ENCODE data around the gene SLC15A3. TPM values are rescaled to one million over a fixed set of nuclear protein-coding genes. Genes with fewer than 3 reads are reported as not detected.

SLC15A3 gene
- total RNA-seq, result 23.1 TPM

GRCh38 chr11:60951904-60952741 is at the start of gene SLC15A3:
Gene SLC15A3, minus strand, starts transcription at chr11:60952176. Its CDS starts 625 bp downstream, at chr11:60951551.
- Histone ChIP-seq H3K27me3 (no peaks in the 10 kb centered on the region), H3K4me1 (peaks cover 27% of the 10 kb centered on the region), H3K4me3 (peak within 1 kb of the TSS; percentile 56 to 75), H3K36me3 (no peaks in the 10 kb centered on the region), H3K27ac (peak within 1 kb of the TSS; percentile 91), H3K9me3 (no peaks in the 10 kb centered on the region)
- TF ChIP-seq CTCF (IDR thresholded peaks at IDR 0.05), result no peak
- TF ChIP-seq POLR2AphosphoS5 (IDR thresholded peaks at IDR 0.05; ENCODE audit: insufficient read depth in 1 of 2, low read depth in 1 of 2), result peak; percentile 34 to 47
- intact Hi-C loops (cut with DNase I), result no loop called here
- DNase-seq (ENCODE audit: extremely low spot score in 2 of 2), result no peak

- DNase-seq (ENCODE audit: extremely low spot score in 2 of 2), result no peak
- Histone ChIP-seq H3K36me3 (no peaks in the 10 kb centered on the region), H3K4me3 (no peak overlapping the region), H3K27me3 (no peaks in the 10 kb centered on the region), H3K27ac (no peak overlapping the region), H3K4me1 (no peaks in the 10 kb centered on the region), H3K9me3 (no peaks in the 10 kb centered on the region)
- intact Hi-C loops (cut with DNase I), result no loop called here
- no peak for TF ChIP-seq POLR2A (IDR thresholded peaks at IDR 0.05)
- no peak for TF ChIP-seq CTCF (IDR thresholded peaks at IDR 0.05)
- TF ChIP-seq POLR2AphosphoS5 (IDR thresholded peaks at IDR 0.05; ENCODE audit: insufficient read depth in 1 of 2, low read depth in 1 of 2), result no peak
These were observed 48.5 kb upstream of the SLC15A3 start for GRCh38 chr11:61000426-61000825.

- no peak for TF ChIP-seq CTCF (IDR thresholded peaks at IDR 0.05)
- TF ChIP-seq POLR2AphosphoS5 (IDR thresholded peaks at IDR 0.05; ENCODE audit: insufficient read depth in 1 of 2, low read depth in 1 of 2), result no peak
- TF ChIP-seq POLR2A (IDR thresholded peaks at IDR 0.05), result no peak
- Histone ChIP-seq H3K9me3 (no peaks in the 10 kb centered on the region), H3K4me3 (no peak overlapping the region), H3K27ac (no peak overlapping the region), H3K27me3 (no peaks in the 10 kb centered on the region), H3K36me3 (no peaks in the 10 kb centered on the region), H3K4me1 (no peaks in the 10 kb centered on the region)
- no peak for DNase-seq (ENCODE audit: extremely low spot score in 2 of 2)
- intact Hi-C loops (cut with DNase I), result no loop called here
These were observed 44.6 kb upstream of the SLC15A3 start for GRCh38 chr11:60996381-60997138.

DNA sequence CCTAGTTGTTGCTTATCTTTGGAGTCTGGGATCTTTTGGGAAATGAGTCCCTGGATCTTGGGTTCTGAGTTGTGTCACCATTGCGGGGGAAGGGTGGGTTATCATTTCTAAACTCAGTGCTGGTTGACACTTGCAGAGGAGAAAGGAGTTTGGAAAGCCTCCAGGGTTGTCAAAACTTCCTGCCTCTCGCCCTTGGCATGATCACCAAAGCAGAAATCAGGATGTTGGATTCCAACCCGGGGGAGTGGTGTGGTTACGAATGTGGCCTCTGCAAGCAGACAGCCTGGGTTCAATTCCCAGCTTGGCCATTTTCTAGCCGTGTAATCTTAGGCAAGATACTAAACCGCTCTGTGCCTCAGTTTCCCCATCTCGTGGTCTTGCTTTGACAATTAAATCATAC is 43.8 kb upstream of the SLC15A3 start:
- Histone ChIP-seq H3K36me3 (no peaks in the 10 kb centered on the region), H3K9me3 (no peaks in the 10 kb centered on the region), H3K4me1 (no peaks in the 10 kb centered on the region), H3K27me3 (no peaks in the 10 kb centered on the region), H3K27ac (no peak overlapping the region), H3K4me3 (no peak overlapping the region)
- TF ChIP-seq CTCF (IDR thresholded peaks at IDR 0.05) (no peak), POLR2A (IDR thresholded peaks at IDR 0.05) (no peak), POLR2AphosphoS5 (IDR thresholded peaks at IDR 0.05; ENCODE audit: insufficient read depth in 1 of 2, low read depth in 1 of 2) (no peak)
- intact Hi-C loops (cut with DNase I), result no loop called here
- DNase-seq (ENCODE audit: extremely low spot score in 2 of 2), result no peak
